Measurements from ENCODE around the gene MUSK.

- TF ChIP-seq EZH2 (IDR thresholded peaks at IDR 0.05; ENCODE audit: borderline replicate concordance, low read depth, low read length, severe bottlenecking) (no peak), GATA2 (IDR thresholded peaks at IDR 0.05; ENCODE audit: insufficient read depth, insufficient read length, low read depth, low read length) (no peak), POLR2A (IDR thresholded peaks at IDR 0.05; ENCODE audit: low read depth, low read length) (no peak), POLR2AphosphoS5 (IDR thresholded peaks at IDR 0.05; ENCODE audit: insufficient read depth, low read depth, low read length) (no peak), MAX (IDR thresholded peaks at IDR 0.05; ENCODE audit: insufficient read depth, insufficient read length) (no peak), MYC (IDR thresholded peaks at IDR 0.05; ENCODE audit: low read depth, low read length) (no peak), JUN (IDR thresholded peaks at IDR 0.05; ENCODE audit: borderline replicate concordance, insufficient read depth, insufficient read length, low read depth) (no peak), FOS (IDR thresholded peaks at IDR 0.05; ENCODE audit: borderline replicate concordance, insufficient read depth, low read length) (no peak)
- TF ChIP-seq, protein P1, sequence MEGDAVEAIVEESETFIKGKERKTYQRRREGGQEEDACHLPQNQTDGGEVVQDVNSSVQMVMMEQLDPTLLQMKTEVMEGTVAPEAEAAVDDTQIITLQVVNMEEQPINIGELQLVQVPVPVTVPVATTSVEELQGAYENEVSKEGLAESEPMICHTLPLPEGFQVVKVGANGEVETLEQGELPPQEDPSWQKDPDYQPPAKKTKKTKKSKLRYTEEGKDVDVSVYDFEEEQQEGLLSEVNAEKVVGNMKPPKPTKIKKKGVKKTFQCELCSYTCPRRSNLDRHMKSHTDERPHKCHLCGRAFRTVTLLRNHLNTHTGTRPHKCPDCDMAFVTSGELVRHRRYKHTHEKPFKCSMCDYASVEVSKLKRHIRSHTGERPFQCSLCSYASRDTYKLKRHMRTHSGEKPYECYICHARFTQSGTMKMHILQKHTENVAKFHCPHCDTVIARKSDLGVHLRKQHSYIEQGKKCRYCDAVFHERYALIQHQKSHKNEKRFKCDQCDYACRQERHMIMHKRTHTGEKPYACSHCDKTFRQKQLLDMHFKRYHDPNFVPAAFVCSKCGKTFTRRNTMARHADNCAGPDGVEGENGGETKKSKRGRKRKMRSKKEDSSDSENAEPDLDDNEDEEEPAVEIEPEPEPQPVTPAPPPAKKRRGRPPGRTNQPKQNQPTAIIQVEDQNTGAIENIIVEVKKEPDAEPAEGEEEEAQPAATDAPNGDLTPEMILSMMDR (IDR thresholded peaks at IDR 0.05; ENCODE audit: extremely low read depth in 1 of 2, insufficient read depth in 1 of 2, low read depth in 1 of 2, low read length in 2 of 2) = no peak
Measured at GRCh38 chr9:110809038-110809595, 140.5 kb downstream of the MUSK start.

Data from endothelial cell of umbilical vein (primary cell).